HCT116 (cell line): ENCODE data around the gene CTNNB1. TPM values are rescaled to one million over a fixed set of nuclear protein-coding genes. Genes with fewer than 3 reads are reported as not detected.

Experiments used
- ATAC-seq: fragments of 200-7000 bp; cut with Tn5 transposase; 2 replicates; pipeline ENCODE4 v1.9.1; 2020; ENCODE audit warnings: mild to moderate bottlenecking, moderate library complexity
- BruUV-seq: library from RNA; stranded (reverse); fragments of 400-500 nt; replicated peaks from 2 replicates; lab custom pipeline; 2021; lab: Mats Ljungman, UMichigan
- CTCF ChIA-PET: fragments of 300-600 bp; sonication (Branson Sonifier 250); formaldehyde crosslinking; loops from one replicate; lab custom pipeline; 2021; ENCODE audit warnings: antibody characterized with exemption; lab: Charles Lee
- POLR2A ChIA-PET: fragments of 300-600, 350-600 bp; sonication (Branson Sonifier 250); formaldehyde crosslinking; loops from one replicate; lab custom pipeline; 2021; ENCODE audit warnings: antibody characterized with exemption; lab: Charles Lee
- RAD21 ChIA-PET, 2 experiments: fragments of 300-600 bp; sonication (Branson Sonifier 250); formaldehyde crosslinking; loops; one replicate each; lab custom pipeline; 2023; ENCODE audit warnings: low total read pairs in 2 of 2; ENCODE audit not compliant: uncharacterized antibody in 2 of 2, unreplicated experiment in 2 of 2, low non-redundant PET in 1 of 2; lab: Charles Lee
- DNase-seq: peaks from one replicate; pipeline ENCODE4 v3.0.0-alpha.2; 2010; ENCODE audit warnings: low read depth, low spot score
- H2AFZ ChIP-seq: fragments of 200-600 bp; shearing (Covaris generic), sonication (generic); 2 replicates; pipeline ENCODE4 v1.6.1; 2017; ENCODE audit warnings: low read depth, mixed run types, mixed read lengths, antibody characterized with exemption, low read length; ENCODE audit not compliant: poor library complexity, severe bottlenecking
- H3K27ac ChIP-seq: 2 replicates; pipeline ENCODE4 v1.5.1; 2012; ENCODE audit warnings: low read depth, low read length
- H3K27me3 ChIP-seq: fragments of 200-600 bp; sonication (generic); 2 replicates; pipeline ENCODE4 v1.6.1; 2016; ENCODE audit warnings: mixed run types, low read length, mixed read lengths; ENCODE audit not compliant: insufficient read depth
- H3K36me3 ChIP-seq, 2 experiments: fragments of 200-500 bp in 1 of 2; fragments of 200-600 bp in 1 of 2; sonication (Bioruptor generic) in 1 of 2; sonication (generic) in 1 of 2; 2 replicates each; pipeline versions ENCODE4 v1.5.1 to v1.6.1; 2014 to 2016; ENCODE audit warnings: low read length in 2 of 2, inconsistent platforms in 1 of 2, mixed read lengths in 1 of 2, mixed run types in 1 of 2; ENCODE audit not compliant: insufficient read depth in 2 of 2, control insufficient read depth in 1 of 2
- H3K4me1 ChIP-seq, 2 experiments: fragments of 200-600 bp in 1 of 2; sonication (generic) in 1 of 2; 2 replicates each; pipeline versions ENCODE4 v1.5.1 to v1.6.1; 2012 to 2017; ENCODE audit warnings: low read length in 2 of 2, inconsistent platforms in 1 of 2, mild to moderate bottlenecking in 1 of 2, mixed read lengths in 1 of 2, mixed run types in 1 of 2, moderate library complexity in 1 of 2; ENCODE audit not compliant: insufficient read depth in 2 of 2, control insufficient read depth in 1 of 2
- H3K4me2 ChIP-seq: fragments of 200-600 bp; sonication (generic); 2 replicates; pipeline ENCODE4 v1.6.1; 2017; ENCODE audit warnings: mixed run types, low read length, mixed read lengths
- H3K4me3 ChIP-seq, 2 experiments: fragments of 200-600 bp in 1 of 2; sonication (generic) in 1 of 2; replicated peaks in 1 of 2; 2 replicates each; pipeline ENCODE4 v1.5.1; 2011 to 2016; ENCODE audit warnings: low read length in 2 of 2, control low read depth in 1 of 2, low read depth in 1 of 2, mild to moderate bottlenecking in 1 of 2, mixed read lengths in 1 of 2, mixed run types in 1 of 2
- H3K79me2 ChIP-seq: fragments of 200-600 bp; sonication (generic); 2 replicates; pipeline ENCODE4 v1.6.1; 2017; ENCODE audit warnings: mild to moderate bottlenecking, mixed run types, low read length, moderate library complexity, mixed read lengths; ENCODE audit not compliant: insufficient read depth
- H3K9ac ChIP-seq: fragments of 200-600 bp; sonication (generic); 2 replicates; pipeline ENCODE4 v1.6.1; 2016; ENCODE audit warnings: low read length, mixed read lengths
- H3K9me2 ChIP-seq: fragments of 200-600 bp; sonication (generic), shearing (Covaris generic); 2 replicates; pipeline ENCODE4 v1.6.1; 2017; ENCODE audit warnings: mixed run types, mild to moderate bottlenecking, moderate library complexity; ENCODE audit not compliant: insufficient read depth
- H3K9me3 ChIP-seq, 2 experiments: fragments of 200-500 bp in 1 of 2; fragments of 200-600 bp in 1 of 2; sonication (Bioruptor generic) in 1 of 2; sonication (generic) in 1 of 2; 2 replicates each; pipeline ENCODE4 v1.6.1; 2014 to 2017; ENCODE audit warnings: low read length in 2 of 2, mixed read lengths in 2 of 2, inconsistent platforms in 1 of 2, low read depth in 1 of 2, mild to moderate bottlenecking in 1 of 2, mixed run types in 1 of 2, moderate library complexity in 1 of 2; ENCODE audit not compliant: control insufficient read depth in 1 of 2, insufficient read depth in 1 of 2
- H4K20me1 ChIP-seq: fragments of 200-600 bp; sonication (generic), shearing (Covaris generic); 2 replicates; pipeline ENCODE4 v1.6.1; 2017; ENCODE audit warnings: mixed run types, mild to moderate bottlenecking, moderate library complexity; ENCODE audit not compliant: insufficient read depth
- CEBPB ChIP-seq: IDR thresholded peaks from 2 replicates; pipeline ENCODE4 v1.6.1; 2012; ENCODE audit warnings: low read depth
- FOSL1 ChIP-seq: IDR thresholded peaks from 2 replicates; pipeline ENCODE4 v1.6.1; 2012; ENCODE audit warnings: low read depth
- POLR2A ChIP-seq: IDR thresholded peaks from 2 replicates; pipeline ENCODE4 v1.7.0; 2011; ENCODE audit warnings: borderline replicate concordance; ENCODE audit not compliant: insufficient read depth, insufficient read length; ENCODE audit errors: extremely low read depth
- POLR2AphosphoS5 ChIP-seq: IDR thresholded peaks from 2 replicates; pipeline ENCODE4 v1.6.1; 2011; ENCODE audit warnings: mild to moderate bottlenecking, low read depth, low read length, moderate library complexity
- ZFX ChIP-seq: fragments of 450-650 bp; IDR thresholded peaks from 2 replicates; pipeline ENCODE4 v1.6.1; 2017
- ZNF274 ChIP-seq: fragments of 200-500 bp; sonication (Bioruptor generic); IDR thresholded peaks from 2 replicates; pipeline ENCODE4 v1.6.1; 2014; ENCODE audit warnings: mild to moderate bottlenecking, low read depth, low read length, inconsistent platforms
- intact Hi-C: fragments of 100-400 bp; cut with micrococcal nuclease; formaldehyde crosslinking; loops from 2 replicates; pipeline ENCODE4 v1.10.0; 2022
- total RNA-seq: library from RNA; stranded (reverse); gene quantifications from one replicate; pipeline ENCODE4 v1.2.1, GENCODE V29; 2021; ENCODE audit not compliant: unreplicated experiment
- TF ChIP-seq, protein P1 (sequence below): IDR thresholded peaks from 2 replicates; pipeline ENCODE4 v1.6.1; 2011; ENCODE audit warnings: mild to moderate bottlenecking, low read length, moderate library complexity; ENCODE audit not compliant: insufficient replicate concordance; ENCODE audit errors: extremely low read depth
- TF ChIP-seq, protein P2 (sequence below): IDR thresholded peaks from 2 replicates; pipeline ENCODE4 v1.6.1; 2012; ENCODE audit warnings: low read depth

Gene CTNNB1
- total RNA-seq, 1 experiment from 2014 or later: 265 TPM

DNA sequence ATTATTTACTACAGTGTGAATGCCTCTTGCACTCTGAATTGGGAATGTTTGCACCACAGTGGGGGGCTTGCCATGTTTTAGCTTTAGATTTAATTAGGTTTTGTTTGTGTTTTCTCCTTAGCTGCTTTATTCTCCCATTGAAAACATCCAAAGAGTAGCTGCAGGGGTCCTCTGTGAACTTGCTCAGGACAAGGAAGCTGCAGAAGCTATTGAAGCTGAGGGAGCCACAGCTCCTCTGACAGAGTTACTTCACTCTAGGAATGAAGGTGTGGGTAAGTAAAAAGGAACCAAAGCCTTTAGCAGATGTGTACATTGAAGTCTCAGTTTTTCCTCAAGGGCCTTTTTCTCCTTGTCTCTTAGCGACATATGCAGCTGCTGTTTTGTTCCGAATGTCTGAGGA is 36.9 kb downstream of the CTNNB1 start:
- DNase-seq (no peak), ATAC-seq (no peak)
- intact Hi-C loops: no loop called here
- no TSS peak for BruUV-seq
- Histone ChIP-seq H3K4me3 (no peak overlapping the region), H3K9me3 (no peaks in the 10 kb centered on the region), H4K20me1 (no peaks in the 10 kb centered on the region), H3K27ac (no peak overlapping the region), H3K4me1 (no peaks in the 10 kb centered on the region), H3K79me2 (no peaks in the 10 kb centered on the region; the same call in 1 of the 2 replicates), H3K27me3 (no peaks in the 10 kb centered on the region), H3K36me3 (peaks cover 54 to 73% of the 10 kb centered on the region in 2 experiments), H2AFZ (no peak overlapping the region), H3K4me2 (no peak overlapping the region), H3K9ac (no peak overlapping the region), H3K9me2 (no peaks in the 10 kb centered on the region)
- TF ChIP-seq CEBPB: no peak
- TF ChIP-seq FOSL1: no peak
- no peak for TF ChIP-seq POLR2A
- TF ChIP-seq ZNF274: no peak
- TF ChIP-seq, protein P1, sequence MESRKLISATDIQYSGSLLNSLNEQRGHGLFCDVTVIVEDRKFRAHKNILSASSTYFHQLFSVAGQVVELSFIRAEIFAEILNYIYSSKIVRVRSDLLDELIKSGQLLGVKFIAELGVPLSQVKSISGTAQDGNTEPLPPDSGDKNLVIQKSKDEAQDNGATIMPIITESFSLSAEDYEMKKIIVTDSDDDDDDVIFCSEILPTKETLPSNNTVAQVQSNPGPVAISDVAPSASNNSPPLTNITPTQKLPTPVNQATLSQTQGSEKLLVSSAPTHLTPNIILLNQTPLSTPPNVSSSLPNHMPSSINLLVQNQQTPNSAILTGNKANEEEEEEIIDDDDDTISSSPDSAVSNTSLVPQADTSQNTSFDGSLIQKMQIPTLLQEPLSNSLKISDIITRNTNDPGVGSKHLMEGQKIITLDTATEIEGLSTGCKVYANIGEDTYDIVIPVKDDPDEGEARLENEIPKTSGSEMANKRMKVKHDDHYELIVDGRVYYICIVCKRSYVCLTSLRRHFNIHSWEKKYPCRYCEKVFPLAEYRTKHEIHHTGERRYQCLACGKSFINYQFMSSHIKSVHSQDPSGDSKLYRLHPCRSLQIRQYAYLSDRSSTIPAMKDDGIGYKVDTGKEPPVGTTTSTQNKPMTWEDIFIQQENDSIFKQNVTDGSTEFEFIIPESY: no peak
- TF ChIP-seq, protein P2, sequence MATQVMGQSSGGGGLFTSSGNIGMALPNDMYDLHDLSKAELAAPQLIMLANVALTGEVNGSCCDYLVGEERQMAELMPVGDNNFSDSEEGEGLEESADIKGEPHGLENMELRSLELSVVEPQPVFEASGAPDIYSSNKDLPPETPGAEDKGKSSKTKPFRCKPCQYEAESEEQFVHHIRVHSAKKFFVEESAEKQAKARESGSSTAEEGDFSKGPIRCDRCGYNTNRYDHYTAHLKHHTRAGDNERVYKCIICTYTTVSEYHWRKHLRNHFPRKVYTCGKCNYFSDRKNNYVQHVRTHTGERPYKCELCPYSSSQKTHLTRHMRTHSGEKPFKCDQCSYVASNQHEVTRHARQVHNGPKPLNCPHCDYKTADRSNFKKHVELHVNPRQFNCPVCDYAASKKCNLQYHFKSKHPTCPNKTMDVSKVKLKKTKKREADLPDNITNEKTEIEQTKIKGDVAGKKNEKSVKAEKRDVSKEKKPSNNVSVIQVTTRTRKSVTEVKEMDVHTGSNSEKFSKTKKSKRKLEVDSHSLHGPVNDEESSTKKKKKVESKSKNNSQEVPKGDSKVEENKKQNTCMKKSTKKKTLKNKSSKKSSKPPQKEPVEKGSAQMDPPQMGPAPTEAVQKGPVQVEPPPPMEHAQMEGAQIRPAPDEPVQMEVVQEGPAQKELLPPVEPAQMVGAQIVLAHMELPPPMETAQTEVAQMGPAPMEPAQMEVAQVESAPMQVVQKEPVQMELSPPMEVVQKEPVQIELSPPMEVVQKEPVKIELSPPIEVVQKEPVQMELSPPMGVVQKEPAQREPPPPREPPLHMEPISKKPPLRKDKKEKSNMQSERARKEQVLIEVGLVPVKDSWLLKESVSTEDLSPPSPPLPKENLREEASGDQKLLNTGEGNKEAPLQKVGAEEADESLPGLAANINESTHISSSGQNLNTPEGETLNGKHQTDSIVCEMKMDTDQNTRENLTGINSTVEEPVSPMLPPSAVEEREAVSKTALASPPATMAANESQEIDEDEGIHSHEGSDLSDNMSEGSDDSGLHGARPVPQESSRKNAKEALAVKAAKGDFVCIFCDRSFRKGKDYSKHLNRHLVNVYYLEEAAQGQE: no peak
- TF ChIP-seq ZFX: no peak
- TF ChIP-seq POLR2AphosphoS5: no peak
- ChIA-PET CTCF (no interaction called here), RAD21 (no interaction called here), POLR2A (no interaction called here)
